SU-DHL-6 (cell line): ENCODE measurements around the gene PGAP3.

Experiments
- H2AFZ ChIP-seq: fragments of 200-600 bp; sonication (generic); 2 replicates; pipeline ENCODE4 v1.6.1; 2014; ENCODE audit warnings: low read depth, mild to moderate bottlenecking, moderate library complexity, mixed read lengths, antibody characterized with exemption, low read length; ENCODE audit not compliant: severe bottlenecking
- H3F3A ChIP-seq: fragments of 200-600 bp; shearing (Covaris generic); 2 replicates; pipeline ENCODE4 v1.6.0; 2016; ENCODE audit warnings: antibody characterized with exemption, mild to moderate bottlenecking; ENCODE audit not compliant: insufficient read depth
- H3K27ac ChIP-seq: fragments of 200-600 bp; sonication (generic); 2 replicates; pipeline ENCODE4 v1.5.1; 2016; ENCODE audit warnings: low read depth, mild to moderate bottlenecking, low read length, moderate library complexity, mixed read lengths
- H3K27me3 ChIP-seq: fragments of 200-600 bp; sonication (generic), shearing (Covaris generic); 2 replicates; pipeline ENCODE4 v1.6.0; 2014; ENCODE audit warnings: mild to moderate bottlenecking, low read length
- H3K36me3 ChIP-seq: fragments of 200-600 bp; sonication (generic); 2 replicates; pipeline ENCODE4 v1.6.1; 2014; ENCODE audit warnings: mild to moderate bottlenecking, low read length, mixed read lengths
- H3K4me2 ChIP-seq: fragments of 300-600, 200-600 bp; shearing (Covaris generic), sonication (generic); 2 replicates; pipeline ENCODE4 v1.6.0; 2014; ENCODE audit warnings: low read length, low read depth, mild to moderate bottlenecking; ENCODE audit not compliant: poor library complexity, severe bottlenecking
- H3K4me3 ChIP-seq: fragments of 200-600 bp; sonication (generic); 2 replicates; pipeline ENCODE4 v1.5.1; 2014; ENCODE audit warnings: antibody characterized with exemption, low read length, mild to moderate bottlenecking, mixed read lengths; ENCODE audit not compliant: insufficient read depth, poor library complexity, severe bottlenecking
- H3K79me2 ChIP-seq: fragments of 200-600 bp; sonication (generic); 2 replicates; pipeline ENCODE4 v1.6.1; 2014; ENCODE audit warnings: mild to moderate bottlenecking, low read length, moderate library complexity; ENCODE audit not compliant: insufficient read depth
- H3K9ac ChIP-seq: fragments of 200-600 bp; sonication (generic); 2 replicates; pipeline ENCODE4 v1.7.0; 2014; ENCODE audit warnings: mild to moderate bottlenecking, low read length
- H3K9me2 ChIP-seq: fragments of 200-600 bp; sonication (generic); replicated peaks from 2 replicates; pipeline ENCODE4 v1.6.1; 2014; ENCODE audit warnings: low read length; ENCODE audit not compliant: insufficient read depth
- H3K9me3 ChIP-seq: fragments of 200-600 bp; sonication (generic); 2 replicates; pipeline ENCODE4 v1.6.1; 2014; ENCODE audit warnings: low read length, mixed read lengths; ENCODE audit not compliant: insufficient read depth
- H4K20me1 ChIP-seq: fragments of 200-600 bp; sonication (generic); 2 replicates; pipeline ENCODE4 v1.6.1; 2014; ENCODE audit warnings: low read depth, mild to moderate bottlenecking, antibody characterized with exemption, low read length, moderate library complexity, mixed read lengths
- CTCF ChIP-seq: fragments of 200-600 bp; sonication (generic); IDR thresholded peaks from one replicate; pipeline ENCODE4 v1.5.1; 2017; ENCODE audit warnings: antibody characterized with exemption, mild to moderate bottlenecking, low read length, moderate library complexity; ENCODE audit not compliant: insufficient read depth, poor library complexity, severe bottlenecking
- EZH2phosphoT487 ChIP-seq: fragments of 200-600 bp; sonication (generic), shearing (Covaris generic); conservative IDR thresholded peaks from 2 replicates; pipeline ENCODE4 v1.6.1; 2018; ENCODE audit warnings: mild to moderate bottlenecking, antibody characterized with exemption, low read length, moderate library complexity, mixed read lengths

The PGAP3 gene

GRCh38 chr17:39636927-39637736 lies 50.7 kb downstream of the PGAP3 start, which contains the start of gene STARD3:
STARD3 (plus strand) TSS chr17:39637144; CDS start chr17:39653532, 16,388 bp downstream.
- Histone ChIP-seq H3K9me2 (no peaks in the 10 kb centered on the region), H2AFZ (peak within 1 kb of the TSS; percentile 43), H4K20me1 (no peaks in the 10 kb centered on the region), H3F3A (no peaks in the 10 kb centered on the region), H3K27me3 (no peaks in the 10 kb centered on the region), H3K4me3 (peak within 1 kb of the TSS; percentile 94), H3K9ac (peak within 1 kb of the TSS; percentile 79), H3K27ac (peak within 1 kb of the TSS; percentile 29), H3K4me2 (peak within 1 kb of the TSS; percentile 78), H3K79me2 (peaks cover 43% of the 10 kb centered on the region), H3K9me3 (no peaks in the 10 kb centered on the region), H3K36me3 (no peaks in the 10 kb centered on the region)
- no peak for TF ChIP-seq CTCF
- TF ChIP-seq EZH2phosphoT487: no peak

DNA sequence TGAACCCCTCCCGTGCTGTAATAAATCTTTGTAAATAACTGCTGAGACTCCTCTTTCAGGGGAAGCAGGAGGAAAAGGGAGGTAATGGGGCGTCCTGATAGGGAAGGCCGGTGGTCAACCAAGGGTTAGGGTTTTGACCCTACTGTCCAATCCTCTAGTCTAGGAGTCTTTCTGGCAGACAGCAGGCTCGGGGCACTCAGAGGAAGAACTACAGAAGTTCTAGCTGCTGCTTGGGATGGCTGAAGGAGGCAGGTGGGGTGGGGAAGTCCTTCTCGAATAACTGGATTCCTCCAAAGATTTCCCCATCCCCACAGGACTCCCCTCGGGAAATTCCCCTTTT lies 51.3 kb downstream of the PGAP3 start:
- no peaks in the 10 kb centered on the region for H3K9me2 ChIP-seq
- peak overlapping the region; percentile 29; the same call in 1 of the 2 replicates for H3K27ac ChIP-seq
- peaks cover 38% of the 10 kb centered on the region for H3K79me2 ChIP-seq
- H3K27me3 ChIP-seq: no peaks in the 10 kb centered on the region
- H3K4me3 ChIP-seq: peak overlapping the region; percentile 94
- TF ChIP-seq EZH2phosphoT487 (no peak), CTCF (no peak)
- H3K9me3 ChIP-seq: no peaks in the 10 kb centered on the region
- H3F3A ChIP-seq: no peaks in the 10 kb centered on the region
- peak overlapping the region; percentile 79 for H3K9ac ChIP-seq
- H2AFZ ChIP-seq: peak overlapping the region; percentile 43
- no peaks in the 10 kb centered on the region for H3K36me3 ChIP-seq
- H3K4me2 ChIP-seq: peak overlapping the region; percentile 78
- no peaks in the 10 kb centered on the region for H4K20me1 ChIP-seq

DNA sequence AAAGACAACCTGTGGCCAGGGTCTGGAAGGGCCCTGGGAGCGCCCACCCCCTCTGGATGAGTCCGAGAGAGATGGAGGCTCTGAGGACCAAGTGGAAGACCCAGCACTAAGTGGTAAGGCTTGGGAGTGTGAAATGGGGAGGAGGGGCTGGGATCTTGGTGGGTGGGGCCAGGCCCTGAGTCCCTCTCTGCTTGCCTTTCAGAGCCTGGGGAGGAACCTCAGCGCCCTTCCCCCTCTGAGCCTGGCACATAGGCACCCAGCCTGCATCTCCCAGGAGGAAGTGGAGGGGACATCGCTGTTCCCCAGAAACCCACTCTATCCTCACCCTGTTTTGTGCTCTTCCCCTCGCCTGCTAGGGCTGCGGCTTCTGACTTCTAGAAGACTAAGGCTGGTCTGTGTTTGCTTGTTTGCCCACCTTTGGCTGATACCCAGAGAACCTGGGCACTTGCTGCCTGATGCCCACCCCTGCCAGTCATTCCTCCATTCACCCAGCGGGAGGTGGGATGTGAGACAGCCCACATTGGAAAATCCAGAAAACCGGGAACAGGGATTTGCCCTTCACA lies 52.2 kb downstream of the PGAP3 start:
- H3K79me2 ChIP-seq: peaks cover 30% of the 10 kb centered on the region
- no peak overlapping the region for H3K9ac ChIP-seq
- H3K36me3 ChIP-seq: no peaks in the 10 kb centered on the region
- no peaks in the 10 kb centered on the region for H3F3A ChIP-seq
- no peak for TF ChIP-seq EZH2phosphoT487
- H3K4me3 ChIP-seq: no peak overlapping the region
- H4K20me1 ChIP-seq: no peaks in the 10 kb centered on the region
- H3K27me3 ChIP-seq: no peaks in the 10 kb centered on the region
- no peaks in the 10 kb centered on the region for H3K9me2 ChIP-seq
- no peak overlapping the region for H3K27ac ChIP-seq
- H3K4me2 ChIP-seq: no peak overlapping the region
- H2AFZ ChIP-seq: no peak overlapping the region
- H3K9me3 ChIP-seq: no peaks in the 10 kb centered on the region

DNA sequence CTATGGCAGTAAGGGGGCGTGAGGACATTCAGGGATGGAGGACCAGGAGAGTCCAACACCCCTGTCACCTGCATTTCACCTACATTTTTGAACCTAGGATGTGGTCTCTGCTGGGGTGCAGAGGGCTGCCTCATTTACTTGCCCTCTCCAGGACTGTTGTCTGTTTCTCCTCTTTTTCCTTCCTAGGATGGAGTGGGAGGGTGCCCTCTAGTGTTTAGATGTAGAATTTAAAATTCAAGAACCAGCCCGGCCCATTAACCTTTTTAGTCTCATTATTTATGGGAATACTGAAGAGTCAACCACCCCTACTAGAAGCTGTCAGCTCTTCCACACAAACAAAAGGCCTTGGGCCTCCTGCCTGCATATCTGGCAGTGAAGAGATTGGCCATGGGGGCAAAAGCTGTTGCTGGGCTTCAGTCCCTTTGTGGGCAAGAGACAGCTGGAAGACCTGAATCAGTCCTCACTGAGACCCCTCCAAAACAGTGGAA lies 53.4 kb downstream of the PGAP3 start:
- Histone ChIP-seq H3K27me3 (no peaks in the 10 kb centered on the region), H4K20me1 (no peaks in the 10 kb centered on the region), H3K9me3 (no peaks in the 10 kb centered on the region), H3F3A (no peaks in the 10 kb centered on the region), H3K36me3 (no peaks in the 10 kb centered on the region), H3K27ac (no peak overlapping the region), H3K4me3 (no peak overlapping the region), H3K4me2 (no peak overlapping the region), H3K9me2 (no peaks in the 10 kb centered on the region), H3K9ac (no peak overlapping the region), H2AFZ (no peak overlapping the region), H3K79me2 (peaks cover 21% of the 10 kb centered on the region)
- TF ChIP-seq CTCF (peak; percentile 89), EZH2phosphoT487 (no peak)
